NCI-H2029 (cell line): ENCODE results near the gene TGIF1.
A peak's percentile ranks its signal among the peaks of the same experiment; 100 is the strongest.
"Not testable (repeated sequence)": the region's sequence is repeated elsewhere in the genome, so short reads cannot be mapped to it uniquely, and the experiment has no call there.

Experiments
- DNase-seq: peaks from one replicate; lab custom pipeline; 2025; lab: John Stamatoyannopoulos, UW

The TGIF1 gene

DNA sequence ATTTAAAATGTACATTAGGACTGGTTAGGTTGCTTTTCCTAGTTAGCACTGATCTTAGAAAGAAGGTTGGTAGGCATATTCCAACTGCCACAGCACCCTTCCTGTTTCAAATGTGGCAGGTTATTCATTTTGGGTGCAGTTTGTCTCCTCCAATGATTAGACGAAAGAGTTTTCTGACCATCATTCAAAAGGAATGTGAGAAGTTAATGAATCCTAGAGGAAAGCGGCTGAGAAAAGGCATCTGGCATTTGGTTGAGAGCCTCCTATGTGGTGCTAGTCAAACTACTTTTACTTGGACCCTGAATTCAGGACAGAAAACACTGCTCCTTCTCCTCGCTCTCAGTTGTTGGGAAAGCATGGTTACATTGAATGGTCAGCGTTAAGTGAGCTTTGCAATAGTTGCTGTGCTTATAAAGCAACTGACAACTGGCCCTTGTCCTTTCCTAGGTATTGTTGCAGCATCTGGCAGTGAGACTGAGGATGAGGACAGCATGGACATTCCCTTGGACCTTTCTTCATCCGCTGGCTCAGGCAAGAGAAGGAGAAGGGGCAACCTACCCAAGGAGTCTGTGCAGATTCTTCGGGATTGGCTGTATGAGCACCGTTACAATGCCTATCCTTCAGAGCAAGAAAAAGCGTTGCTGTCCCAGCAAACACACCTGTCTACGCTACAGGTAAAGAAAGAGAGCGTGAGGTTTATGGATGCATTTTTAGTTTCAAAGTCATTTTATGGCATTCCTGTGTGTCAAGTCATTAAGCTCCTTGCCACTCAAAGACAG lies 6.1 kb downstream of the TGIF1 start:
- DNase-seq = no peak

DNA sequence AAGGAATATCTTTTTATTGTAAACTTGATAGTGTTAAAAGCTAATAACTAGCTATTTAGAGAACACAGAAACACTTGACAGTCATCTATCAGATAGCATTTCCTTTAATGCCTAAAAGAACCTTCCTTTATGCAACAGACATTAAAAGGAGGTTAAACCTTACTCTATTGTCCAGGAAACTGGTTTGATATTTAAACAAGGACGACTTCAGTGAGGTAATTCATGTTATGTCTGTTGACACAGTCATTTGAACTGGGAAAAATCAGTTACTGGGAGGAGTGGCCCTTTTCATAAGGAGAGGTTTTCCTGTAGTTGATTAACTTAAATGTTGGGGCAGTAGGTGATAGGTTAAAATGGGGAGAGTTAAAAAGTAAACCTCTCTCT lies 6.7 kb downstream of the TGIF1 start:
- peak; percentile 79 for DNase-seq

DNA sequence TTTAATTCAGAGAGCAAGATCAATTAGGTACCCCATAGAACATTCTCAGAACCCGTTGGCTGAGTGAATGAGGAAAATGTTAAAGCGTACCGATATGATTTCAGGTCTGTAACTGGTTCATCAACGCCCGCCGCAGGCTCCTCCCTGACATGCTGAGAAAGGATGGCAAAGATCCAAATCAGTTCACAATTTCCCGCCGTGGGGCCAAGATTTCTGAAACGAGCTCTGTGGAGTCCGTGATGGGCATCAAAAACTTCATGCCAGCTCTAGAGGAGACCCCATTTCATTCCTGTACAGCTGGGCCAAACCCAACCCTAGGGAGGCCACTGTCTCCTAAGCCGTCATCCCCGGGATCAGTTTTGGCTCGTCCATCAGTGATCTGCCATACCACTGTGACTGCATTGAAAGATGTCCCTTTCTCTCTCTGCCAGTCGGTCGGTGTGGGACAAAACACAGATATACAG lies 7.3 kb downstream of the TGIF1 start:
- DNase-seq = no peak

DNA sequence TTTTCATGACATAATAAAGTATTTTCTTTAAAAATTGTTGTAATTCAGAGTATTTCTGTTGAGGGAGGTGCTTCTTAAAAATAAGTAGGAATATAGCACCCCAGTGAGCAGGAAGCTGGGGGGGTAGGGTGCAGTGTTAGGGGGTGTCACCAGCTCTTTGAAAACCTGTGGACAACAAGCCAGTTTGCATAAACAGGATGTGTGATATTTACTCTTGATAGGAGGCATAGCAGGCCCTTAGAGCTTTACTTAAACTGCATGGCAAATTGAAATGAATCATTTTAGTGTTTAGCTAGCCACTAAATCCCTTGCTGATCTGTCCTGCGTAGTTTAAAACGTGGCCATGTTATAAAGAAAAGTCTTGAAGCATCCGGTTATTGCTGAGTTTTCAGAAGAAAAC lies 8.4 kb downstream of the TGIF1 start:
- DNase-seq = no peak

GRCh38 chr18:3458952-3459853 lies 9.2 kb downstream of the TGIF1 start:
- DNase-seq = no peak

- DNase-seq = no peak
Measured at GRCh38 chr18:3460823-3461398, 10.9 kb downstream of the TGIF1 start.

GRCh38 chr18:3461704-3462103 lies 11.7 kb downstream of the TGIF1 start:
- no peak for DNase-seq

GRCh38 chr18:3463051-3463450 lies 13.1 kb downstream of the TGIF1 start:
- DNase-seq = no peak

DNA sequence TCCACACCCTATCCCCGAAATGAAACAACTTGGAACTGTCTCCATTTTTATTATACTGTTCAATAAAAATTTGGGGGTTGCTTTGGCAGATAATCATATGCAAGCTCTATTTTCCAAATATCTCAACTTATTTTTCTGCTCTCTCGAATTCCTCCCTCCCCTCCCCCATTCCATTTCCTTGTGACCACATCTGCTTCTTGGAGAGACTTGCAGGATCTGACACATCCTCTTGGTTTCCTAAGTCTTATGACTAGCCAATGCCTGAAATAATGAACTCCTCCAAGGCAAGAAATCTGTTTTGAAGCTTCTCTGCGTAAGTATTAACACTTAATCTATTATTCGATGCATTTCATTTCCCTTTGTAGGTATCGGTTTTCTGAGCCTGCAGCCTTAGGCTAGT lies 16.1 kb downstream of the TGIF1 start:
- DNase-seq = no peak

DNA sequence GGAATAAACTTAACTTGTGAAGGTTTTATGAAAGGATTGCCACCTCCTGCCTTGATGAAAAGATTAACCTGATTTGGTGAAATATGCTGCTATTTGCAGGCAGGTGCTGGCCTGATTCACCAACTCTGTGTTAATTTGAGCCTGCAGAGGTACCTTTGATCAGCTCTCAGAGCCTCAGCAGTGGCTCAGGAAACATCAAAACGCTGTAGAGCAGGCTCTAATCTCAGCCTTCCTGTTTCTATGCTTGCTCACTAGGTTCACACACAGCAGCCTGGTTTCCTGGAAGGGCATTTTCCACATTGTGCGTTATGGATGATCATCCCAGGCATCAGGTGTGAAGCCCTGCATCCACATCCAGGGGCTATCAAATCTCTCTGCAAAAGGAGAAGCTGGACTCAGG lies 16.9 kb downstream of the TGIF1 start:
- DNase-seq = no peak

DNA sequence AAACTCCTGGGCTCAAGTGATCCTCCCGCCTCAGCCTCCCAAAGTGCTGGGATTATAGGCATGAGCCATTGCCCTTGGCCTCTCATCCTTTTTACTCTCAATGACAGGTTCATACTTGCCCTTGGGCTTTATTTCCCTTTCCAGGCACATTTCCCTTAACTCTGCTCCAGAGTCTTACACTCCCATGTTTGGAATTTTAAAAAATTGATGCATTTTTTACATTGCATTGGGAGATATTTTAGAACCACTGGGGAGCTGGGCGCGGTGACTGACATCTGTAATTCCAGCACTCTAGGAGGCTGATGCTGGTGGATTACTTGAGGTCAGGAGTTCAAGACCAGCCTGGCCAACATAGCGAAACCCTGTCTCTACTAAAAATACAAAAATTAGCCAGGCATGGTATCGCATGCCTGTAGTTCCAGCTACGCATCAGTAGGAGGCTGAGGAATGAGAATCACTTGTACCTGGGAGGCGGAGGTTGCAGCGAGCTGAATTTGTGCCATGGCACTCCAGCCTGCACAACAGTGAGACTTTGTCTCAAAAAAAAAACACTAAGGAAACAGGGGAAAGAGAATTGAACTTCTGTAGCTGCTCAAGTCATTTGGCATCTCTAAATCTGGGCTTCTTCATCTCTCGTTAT lies 18.2 kb downstream of the TGIF1 start:
- DNase-seq = no peak

GRCh38 chr18:3468833-3469232 lies 18.9 kb downstream of the TGIF1 start:
- no peak for DNase-seq

- DNase-seq = no peak
Measured at GRCh38 chr18:3471141-3471648, 21.2 kb downstream of the TGIF1 start.

GRCh38 chr18:3472121-3472520 lies 22.1 kb downstream of the TGIF1 start:
- DNase-seq = not testable (repeated sequence)

GRCh38 chr18:3472681-3473544 lies 22.9 kb downstream of the TGIF1 start:
- no peak for DNase-seq

DNA sequence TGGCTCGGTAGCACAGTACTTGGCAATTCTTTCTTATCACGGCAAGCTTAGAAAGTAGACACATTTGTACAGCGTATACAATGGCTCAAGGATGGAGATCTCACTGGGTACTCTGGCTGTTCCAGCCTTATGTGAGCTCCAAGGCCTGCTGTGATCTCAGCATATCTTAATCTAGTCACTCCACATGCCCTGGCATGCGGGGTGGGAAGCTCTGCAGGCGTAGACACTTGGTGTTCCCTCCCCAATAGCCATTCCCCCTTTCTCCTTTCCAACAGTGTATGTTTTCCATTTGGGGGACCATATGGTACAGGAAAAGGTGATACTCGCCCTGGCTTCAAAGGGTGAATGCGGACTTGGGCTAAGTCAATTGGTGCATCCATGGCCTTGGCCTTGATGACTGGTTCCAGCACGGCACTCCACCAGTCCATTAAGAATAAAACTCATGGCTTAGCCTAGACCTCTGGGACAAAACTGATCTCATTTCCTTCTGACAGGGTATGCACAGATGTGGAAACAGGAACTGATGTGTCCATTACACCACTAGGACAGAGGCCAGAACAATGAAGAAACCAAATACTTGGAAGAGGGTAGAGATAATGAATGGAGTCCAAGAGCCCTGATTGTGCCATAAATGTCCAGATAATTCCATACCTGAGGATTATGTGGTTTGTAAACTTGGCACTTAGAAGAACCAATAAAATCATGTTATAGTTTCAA lies 28.4 kb downstream of the TGIF1 start:
- no peak for DNase-seq

- DNase-seq = no peak
Measured at GRCh38 chr18:3479978-3480509, 30.1 kb downstream of the TGIF1 start.

DNA sequence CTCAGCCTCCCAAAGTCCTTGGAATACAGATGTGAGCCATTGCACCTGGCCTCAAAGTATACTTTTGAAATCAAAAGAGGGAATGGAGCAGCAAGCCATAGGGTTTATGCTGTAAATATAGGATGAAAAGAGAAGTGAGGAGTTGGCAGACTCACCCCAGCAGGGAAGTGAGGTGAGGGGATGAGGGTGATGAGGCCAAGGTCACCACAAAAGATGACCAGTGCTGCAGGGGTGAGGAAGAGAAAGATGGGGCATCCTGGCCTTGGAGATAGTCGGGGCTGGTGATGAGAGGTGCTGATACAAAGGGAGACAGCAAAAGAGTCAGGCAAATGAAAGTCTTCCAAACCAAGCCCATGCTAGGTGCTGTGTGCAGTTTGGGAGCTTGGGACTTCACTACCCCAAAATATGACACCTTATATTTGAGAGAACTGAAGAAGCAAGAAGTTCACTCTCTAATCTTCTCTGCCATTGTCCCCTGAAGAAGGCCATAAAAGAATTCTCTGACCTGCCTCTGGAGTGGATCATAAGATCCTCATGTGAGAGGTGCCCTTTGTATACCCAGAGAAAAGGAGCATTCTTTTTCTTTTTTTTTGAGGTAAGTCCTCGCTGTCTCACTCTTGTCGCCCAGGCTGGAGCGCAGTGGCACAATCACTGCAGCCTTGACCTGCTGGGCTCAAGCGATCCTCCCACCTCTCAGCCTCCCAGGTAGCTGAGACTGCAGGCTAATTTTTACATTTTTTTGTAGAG lies 31.0 kb downstream of the TGIF1 start:
- no peak for DNase-seq

GRCh38 chr18:3481696-3482210 lies 31.8 kb downstream of the TGIF1 start:
- DNase-seq = no peak
